ENCODE data around the gene CYTH4. TPM values are rescaled to one million over a fixed set of nuclear protein-coding genes. Genes with fewer than 3 reads are reported as not detected.

CYTH4 gene
- polyA plus RNA-seq, 1 donor (not counting 4 experiments of a cell fraction or from before 2014, with no cell fraction given) = 0.05 TPM

DNA sequence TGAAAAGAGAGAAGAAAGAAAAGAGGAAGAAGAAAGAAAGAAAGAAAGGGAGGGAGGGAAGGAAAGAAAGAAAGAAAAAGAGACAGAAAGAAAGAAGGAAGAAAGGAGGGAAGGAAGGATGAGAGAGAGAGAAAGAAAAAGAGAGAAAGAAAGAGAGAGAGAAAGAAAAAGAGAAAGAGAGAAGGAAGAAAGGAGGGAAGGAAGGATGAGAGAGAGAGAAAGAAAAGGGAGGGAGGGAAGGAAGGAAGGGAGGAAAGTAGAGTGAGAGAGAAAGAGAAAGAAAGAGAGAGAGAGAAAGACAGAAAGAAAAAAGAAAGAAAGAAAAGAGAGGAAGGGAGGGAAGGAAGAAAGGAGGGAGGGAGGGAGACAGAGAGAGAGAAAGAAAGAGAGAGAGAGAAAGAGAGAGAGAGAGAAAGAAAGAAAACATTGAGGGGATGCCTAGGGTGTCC, 26.7 kb upstream of the CYTH4 start:
- DNase-seq (ENCODE audit: low read depth, low spot score) (no peak), FAIRE-seq (no peak)
- Histone ChIP-seq H3K9ac (ENCODE audit: control insufficient read depth, extremely low read depth, insufficient read depth, low read length) (peak overlapping the region; percentile 68), H3K9me3 (ENCODE audit: control insufficient read depth, low read depth, low read length) (no peaks in the 10 kb centered on the region), H3K27me3 (ENCODE audit: control insufficient read depth, extremely low read depth, insufficient read depth, low read length) (no peaks in the 10 kb centered on the region), H3K4me2 (ENCODE audit: control insufficient read depth, extremely low read depth, insufficient read depth, low read depth, low read length) (peak overlapping the region; percentile 83), H3K27ac (ENCODE audit: control insufficient read depth, insufficient read depth, low read length) (peak overlapping the region; percentile 97), H2AFZ (ENCODE audit: control insufficient read depth, low read length) (peak overlapping the region; percentile 29), H4K20me1 (ENCODE audit: control insufficient read depth, extremely low read depth, insufficient read depth, low read length) (no peaks in the 10 kb centered on the region), H3K4me3 (ENCODE audit: control insufficient read depth in 2 of 3, extremely low read depth in 1 of 3, insufficient read depth in 2 of 3, low read depth in 1 of 3, low read length in 3 of 3) (peak overlapping the region in 1 of 3 experiments; percentile 36), H3K9me1 (ENCODE audit: control insufficient read depth, extremely low read depth, insufficient read depth, low read length) (no peaks in the 10 kb centered on the region), H3K79me2 (ENCODE audit: control insufficient read depth, insufficient read depth, low read length) (no peaks in the 10 kb centered on the region), H3K36me3 (ENCODE audit: control insufficient read depth in 2 of 2, extremely low read depth in 1 of 2, insufficient read depth in 2 of 2, low read length in 2 of 2) (no peaks in the 10 kb centered on the region), H3K4me1 (ENCODE audit: control insufficient read depth, extremely low read depth, insufficient read depth, low read length) (peaks cover 53% of the 10 kb centered on the region)
- TF ChIP-seq, protein P1, sequence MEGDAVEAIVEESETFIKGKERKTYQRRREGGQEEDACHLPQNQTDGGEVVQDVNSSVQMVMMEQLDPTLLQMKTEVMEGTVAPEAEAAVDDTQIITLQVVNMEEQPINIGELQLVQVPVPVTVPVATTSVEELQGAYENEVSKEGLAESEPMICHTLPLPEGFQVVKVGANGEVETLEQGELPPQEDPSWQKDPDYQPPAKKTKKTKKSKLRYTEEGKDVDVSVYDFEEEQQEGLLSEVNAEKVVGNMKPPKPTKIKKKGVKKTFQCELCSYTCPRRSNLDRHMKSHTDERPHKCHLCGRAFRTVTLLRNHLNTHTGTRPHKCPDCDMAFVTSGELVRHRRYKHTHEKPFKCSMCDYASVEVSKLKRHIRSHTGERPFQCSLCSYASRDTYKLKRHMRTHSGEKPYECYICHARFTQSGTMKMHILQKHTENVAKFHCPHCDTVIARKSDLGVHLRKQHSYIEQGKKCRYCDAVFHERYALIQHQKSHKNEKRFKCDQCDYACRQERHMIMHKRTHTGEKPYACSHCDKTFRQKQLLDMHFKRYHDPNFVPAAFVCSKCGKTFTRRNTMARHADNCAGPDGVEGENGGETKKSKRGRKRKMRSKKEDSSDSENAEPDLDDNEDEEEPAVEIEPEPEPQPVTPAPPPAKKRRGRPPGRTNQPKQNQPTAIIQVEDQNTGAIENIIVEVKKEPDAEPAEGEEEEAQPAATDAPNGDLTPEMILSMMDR (optimal IDR thresholded peaks at IDR 0.05 in 1 of 3, IDR thresholded peaks at IDR 0.05 in 1 of 3, conservative IDR thresholded peaks at IDR 0.05 in 1 of 3; ENCODE audit: extremely low read depth in 1 of 3, insufficient read depth in 2 of 3, low read length in 3 of 3) = no peak
- TF ChIP-seq EZH2 (IDR thresholded peaks at IDR 0.05; ENCODE audit: low read length) = no peak
- dilution Hi-C loops (cut with MboI; ENCODE audit: extremely low pct_ligation_motif_present, low sequenced_read_pairs) = no loop called here

- TF ChIP-seq, protein P1 (optimal IDR thresholded peaks at IDR 0.05 in 1 of 3, IDR thresholded peaks at IDR 0.05 in 1 of 3, conservative IDR thresholded peaks at IDR 0.05 in 1 of 3; ENCODE audit: extremely low read depth in 1 of 3, insufficient read depth in 2 of 3, low read length in 3 of 3) = no peak
- TF ChIP-seq EZH2 (IDR thresholded peaks at IDR 0.05; ENCODE audit: low read length) = no peak
- dilution Hi-C loops (cut with MboI; ENCODE audit: extremely low pct_ligation_motif_present, low sequenced_read_pairs) = no loop called here
- no peak overlapping the region for H3K4me2 ChIP-seq (ENCODE audit: control insufficient read depth, extremely low read depth, insufficient read depth, low read depth, low read length)
These were observed 26.1 kb upstream of the CYTH4 start for GRCh38 chr22:37256075-37256726.

More at GRCh38 chr22:37256075-37256726, 26.1 kb upstream of the CYTH4 start:
- Histone ChIP-seq H3K9me1 (ENCODE audit: control insufficient read depth, extremely low read depth, insufficient read depth, low read length) (no peaks in the 10 kb centered on the region), H3K4me1 (ENCODE audit: control insufficient read depth, extremely low read depth, insufficient read depth, low read length) (peaks cover 55% of the 10 kb centered on the region), H2AFZ (ENCODE audit: control insufficient read depth, low read length) (no peak overlapping the region), H3K9ac (ENCODE audit: control insufficient read depth, extremely low read depth, insufficient read depth, low read length) (no peak overlapping the region), H3K27me3 (ENCODE audit: control insufficient read depth, extremely low read depth, insufficient read depth, low read length) (no peaks in the 10 kb centered on the region), H4K20me1 (ENCODE audit: control insufficient read depth, extremely low read depth, insufficient read depth, low read length) (no peaks in the 10 kb centered on the region), H3K4me3 (ENCODE audit: control insufficient read depth in 2 of 3, extremely low read depth in 1 of 3, insufficient read depth in 2 of 3, low read depth in 1 of 3, low read length in 3 of 3) (no peak overlapping the region), H3K9me3 (ENCODE audit: control insufficient read depth, low read depth, low read length) (no peaks in the 10 kb centered on the region), H3K79me2 (ENCODE audit: control insufficient read depth, insufficient read depth, low read length) (no peaks in the 10 kb centered on the region), H3K27ac (ENCODE audit: control insufficient read depth, insufficient read depth, low read length) (peak overlapping the region; percentile 5), H3K36me3 (ENCODE audit: control insufficient read depth in 2 of 2, extremely low read depth in 1 of 2, insufficient read depth in 2 of 2, low read length in 2 of 2) (no peaks in the 10 kb centered on the region)
- FAIRE-seq (no peak), DNase-seq (ENCODE audit: low read depth, low spot score) (no peak)
